Activated T-cell treated with anti-CD3 and anti-CD28 coated beads, Interleukin-2, amount 50 U/mL, for 1 hour (primary cell): ENCODE measurements around the gene CHST11.

ENCODE experiments used
- DNase-seq: peaks from one replicate; pipeline ENCODE4 v3.0.0-alpha.2; 2020

CHST11 gene

GRCh38 chr12:104460973-104461698 is 4.4 kb downstream of the CHST11 start:
- DNase-seq, result no peak

GRCh38 chr12:104462325-104462724 is 5.6 kb downstream of the CHST11 start:
- DNase-seq, result no peak

- peak; percentile 48 for DNase-seq
Measured at GRCh38 chr12:104462931-104463339, 6.2 kb downstream of the CHST11 start.

GRCh38 chr12:104463368-104463767 is 6.6 kb downstream of the CHST11 start:
- DNase-seq, result no peak

DNA sequence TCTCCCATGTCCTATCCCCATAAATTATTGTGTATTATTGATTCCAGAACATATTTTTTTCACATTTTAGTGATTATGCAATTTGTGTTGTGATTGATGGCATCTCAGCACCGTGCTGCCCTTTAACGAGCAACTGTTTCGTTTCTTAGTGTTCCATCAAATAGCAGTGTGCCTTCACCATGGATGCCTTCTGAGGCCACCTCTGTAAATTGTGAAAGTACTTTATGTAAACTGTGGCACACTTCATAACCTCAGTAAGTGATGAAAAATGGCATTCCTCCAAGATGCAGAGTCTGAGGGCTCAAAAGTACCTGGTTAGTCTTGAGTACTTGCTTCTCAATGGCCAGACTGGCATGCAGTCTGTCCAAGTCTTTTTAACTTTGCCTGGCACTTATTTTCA is 8.2 kb downstream of the CHST11 start:
- DNase-seq, result no peak

- DNase-seq, result no peak
Measured at GRCh38 chr12:104466709-104467345, 10.1 kb downstream of the CHST11 start.

- DNase-seq, result no peak
Measured at GRCh38 chr12:104467346-104467837, 10.6 kb downstream of the CHST11 start.

- no peak for DNase-seq
Measured at GRCh38 chr12:104468371-104468770, 11.6 kb downstream of the CHST11 start.

GRCh38 chr12:104469066-104469465 is 12.3 kb downstream of the CHST11 start:
- no peak for DNase-seq

GRCh38 chr12:104469523-104469922 is 12.8 kb downstream of the CHST11 start:
- DNase-seq, result no peak

- DNase-seq, result no peak
Measured at GRCh38 chr12:104470521-104470920, 13.8 kb downstream of the CHST11 start.

- no peak for DNase-seq
Measured at GRCh38 chr12:104471336-104471735, 14.6 kb downstream of the CHST11 start.

- no peak for DNase-seq
Measured at GRCh38 chr12:104472748-104473147, 16.0 kb downstream of the CHST11 start.

GRCh38 chr12:104473374-104473983 is 16.7 kb downstream of the CHST11 start:
- DNase-seq, result no peak

- DNase-seq, result no peak
Measured at GRCh38 chr12:104475271-104475670, 18.5 kb downstream of the CHST11 start.

DNA sequence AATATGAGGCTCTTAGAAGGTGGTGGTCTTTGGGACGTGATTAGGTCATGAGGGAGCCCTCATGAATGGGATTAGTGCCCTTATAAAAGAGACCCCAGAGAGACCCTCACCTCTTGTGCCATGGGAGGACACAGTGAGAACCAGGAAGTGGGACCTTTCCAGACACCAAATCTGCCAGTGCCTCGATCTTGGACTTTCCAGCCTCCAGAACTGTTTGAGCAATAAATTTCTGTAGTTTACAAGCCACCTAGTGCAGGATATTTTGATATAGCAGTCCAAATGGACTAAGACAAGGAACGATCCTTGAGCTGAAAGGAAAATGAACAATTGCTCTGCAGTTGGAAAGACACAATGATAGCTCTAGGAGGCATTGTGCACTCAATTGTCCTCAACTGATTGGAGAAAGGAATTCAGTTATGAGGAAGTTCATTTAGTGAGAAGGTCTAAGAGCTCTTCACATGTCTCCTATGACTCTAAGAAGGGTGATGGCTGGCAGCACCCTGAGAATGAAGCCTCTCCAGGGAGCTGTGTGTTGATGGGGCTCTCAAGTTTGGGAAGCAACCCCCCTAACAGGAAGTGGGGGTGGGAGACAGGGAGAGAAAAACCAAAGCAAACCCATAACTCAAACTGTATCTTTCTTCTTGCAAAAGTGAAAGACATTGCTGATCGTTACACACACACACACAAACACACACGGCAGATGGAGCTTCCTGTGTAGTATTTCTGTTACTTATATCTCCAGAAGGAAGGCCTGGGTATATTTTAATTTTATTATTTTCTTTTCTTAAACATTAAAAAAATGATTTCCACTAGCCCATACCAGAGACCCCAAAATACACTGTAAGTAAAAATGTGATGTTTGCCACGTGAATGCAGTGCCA is 21.0 kb downstream of the CHST11 start:
- no peak for DNase-seq

DNA sequence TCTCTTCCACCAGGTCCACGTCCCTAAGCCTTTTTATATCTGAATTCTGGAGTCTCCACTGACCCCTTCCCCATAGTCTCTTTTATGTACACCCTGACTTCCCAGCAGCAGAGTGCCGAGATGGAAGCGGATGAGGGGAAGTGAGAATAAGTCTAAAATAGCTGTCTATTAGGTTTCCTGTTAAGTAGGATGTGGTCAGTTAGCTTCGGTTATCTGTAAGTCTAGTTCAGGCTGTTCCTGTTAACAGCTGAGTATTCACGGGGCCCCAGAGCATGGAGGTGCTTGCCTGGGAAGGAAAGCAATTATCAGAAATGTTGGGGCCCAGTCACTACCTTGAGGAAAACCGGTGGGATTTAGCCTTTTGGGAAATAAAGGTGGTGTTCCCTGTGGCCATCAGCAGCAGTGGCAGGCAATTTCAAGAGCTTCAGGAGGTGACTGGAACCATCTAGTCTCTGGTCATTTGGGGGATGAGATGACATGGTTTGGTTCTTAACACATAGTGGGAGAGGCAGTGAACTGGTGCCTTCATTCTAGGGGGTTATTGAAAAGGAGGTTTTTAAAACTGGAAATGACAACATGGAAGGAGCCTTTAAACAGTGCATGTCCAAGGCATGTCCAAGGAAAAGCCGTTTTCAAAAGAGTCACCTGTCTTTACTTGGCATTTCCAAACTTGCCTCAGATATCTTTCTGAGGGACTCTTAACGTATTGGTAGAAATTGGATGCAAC is 21.8 kb downstream of the CHST11 start:
- DNase-seq, result peak; percentile 31

- DNase-seq, result no peak
Measured at GRCh38 chr12:104479123-104479662, 22.4 kb downstream of the CHST11 start.

GRCh38 chr12:104480012-104480411 is 23.3 kb downstream of the CHST11 start:
- no peak for DNase-seq

- DNase-seq, result no peak
Measured at GRCh38 chr12:104480826-104481440, 24.2 kb downstream of the CHST11 start.

GRCh38 chr12:104482113-104482512 is 25.4 kb downstream of the CHST11 start:
- DNase-seq, result no peak

- no peak for DNase-seq
Measured at GRCh38 chr12:104482748-104483147, 26.0 kb downstream of the CHST11 start.
